HCT116 (cell line): Measurements from ENCODE around the gene MCC. TPM values are rescaled to one million over a fixed set of nuclear protein-coding genes. Genes with fewer than 3 reads are reported as not detected.

Experiments
- ATAC-seq: fragments of 200-7000 bp; cut with Tn5 transposase; 2 replicates; pipeline ENCODE4 v1.9.1; 2020; ENCODE audit warnings: mild to moderate bottlenecking, moderate library complexity
- BruUV-seq: library from RNA; stranded (reverse); fragments of 400-500 nt; replicated peaks from 2 replicates; lab custom pipeline; 2021; lab: Mats Ljungman, UMichigan
- CTCF ChIA-PET: fragments of 300-600 bp; sonication (Branson Sonifier 250); formaldehyde crosslinking; loops from one replicate; lab custom pipeline; 2021; ENCODE audit warnings: antibody characterized with exemption; lab: Charles Lee
- POLR2A ChIA-PET: fragments of 300-600, 350-600 bp; sonication (Branson Sonifier 250); formaldehyde crosslinking; loops from one replicate; lab custom pipeline; 2021; ENCODE audit warnings: antibody characterized with exemption; lab: Charles Lee
- RAD21 ChIA-PET, 2 experiments: fragments of 300-600 bp; sonication (Branson Sonifier 250); formaldehyde crosslinking; loops; one replicate each; lab custom pipeline; 2023; ENCODE audit warnings: low total read pairs in 2 of 2; ENCODE audit not compliant: uncharacterized antibody in 2 of 2, unreplicated experiment in 2 of 2, low non-redundant PET in 1 of 2; lab: Charles Lee
- DNase-seq: peaks from one replicate; pipeline ENCODE4 v3.0.0-alpha.2; 2010; ENCODE audit warnings: low read depth, low spot score
- H2AFZ ChIP-seq: fragments of 200-600 bp; shearing (Covaris generic), sonication (generic); 2 replicates; pipeline ENCODE4 v1.6.1; 2017; ENCODE audit warnings: low read depth, mixed run types, mixed read lengths, antibody characterized with exemption, low read length; ENCODE audit not compliant: poor library complexity, severe bottlenecking
- H3K27ac ChIP-seq: 2 replicates; pipeline ENCODE4 v1.5.1; 2012; ENCODE audit warnings: low read depth, low read length
- H3K27me3 ChIP-seq: fragments of 200-600 bp; sonication (generic); 2 replicates; pipeline ENCODE4 v1.6.1; 2016; ENCODE audit warnings: mixed run types, low read length, mixed read lengths; ENCODE audit not compliant: insufficient read depth
- H3K36me3 ChIP-seq, 2 experiments: fragments of 200-500 bp in 1 of 2; fragments of 200-600 bp in 1 of 2; sonication (Bioruptor generic) in 1 of 2; sonication (generic) in 1 of 2; 2 replicates each; pipeline versions ENCODE4 v1.5.1 to v1.6.1; 2014 to 2016; ENCODE audit warnings: low read length in 2 of 2, inconsistent platforms in 1 of 2, mixed read lengths in 1 of 2, mixed run types in 1 of 2; ENCODE audit not compliant: insufficient read depth in 2 of 2, control insufficient read depth in 1 of 2
- H3K4me1 ChIP-seq, 2 experiments: fragments of 200-600 bp in 1 of 2; sonication (generic) in 1 of 2; 2 replicates each; pipeline versions ENCODE4 v1.5.1 to v1.6.1; 2012 to 2017; ENCODE audit warnings: low read length in 2 of 2, inconsistent platforms in 1 of 2, mild to moderate bottlenecking in 1 of 2, mixed read lengths in 1 of 2, mixed run types in 1 of 2, moderate library complexity in 1 of 2; ENCODE audit not compliant: insufficient read depth in 2 of 2, control insufficient read depth in 1 of 2
- H3K4me2 ChIP-seq: fragments of 200-600 bp; sonication (generic); 2 replicates; pipeline ENCODE4 v1.6.1; 2017; ENCODE audit warnings: mixed run types, low read length, mixed read lengths
- H3K4me3 ChIP-seq, 2 experiments: fragments of 200-600 bp in 1 of 2; sonication (generic) in 1 of 2; replicated peaks in 1 of 2; 2 replicates each; pipeline ENCODE4 v1.5.1; 2011 to 2016; ENCODE audit warnings: low read length in 2 of 2, control low read depth in 1 of 2, low read depth in 1 of 2, mild to moderate bottlenecking in 1 of 2, mixed read lengths in 1 of 2, mixed run types in 1 of 2
- H3K79me2 ChIP-seq: fragments of 200-600 bp; sonication (generic); 2 replicates; pipeline ENCODE4 v1.6.1; 2017; ENCODE audit warnings: mild to moderate bottlenecking, mixed run types, low read length, moderate library complexity, mixed read lengths; ENCODE audit not compliant: insufficient read depth
- H3K9ac ChIP-seq: fragments of 200-600 bp; sonication (generic); 2 replicates; pipeline ENCODE4 v1.6.1; 2016; ENCODE audit warnings: low read length, mixed read lengths
- H3K9me2 ChIP-seq: fragments of 200-600 bp; sonication (generic), shearing (Covaris generic); 2 replicates; pipeline ENCODE4 v1.6.1; 2017; ENCODE audit warnings: mixed run types, mild to moderate bottlenecking, moderate library complexity; ENCODE audit not compliant: insufficient read depth
- H3K9me3 ChIP-seq, 2 experiments: fragments of 200-500 bp in 1 of 2; fragments of 200-600 bp in 1 of 2; sonication (Bioruptor generic) in 1 of 2; sonication (generic) in 1 of 2; 2 replicates each; pipeline ENCODE4 v1.6.1; 2014 to 2017; ENCODE audit warnings: low read length in 2 of 2, mixed read lengths in 2 of 2, inconsistent platforms in 1 of 2, low read depth in 1 of 2, mild to moderate bottlenecking in 1 of 2, mixed run types in 1 of 2, moderate library complexity in 1 of 2; ENCODE audit not compliant: control insufficient read depth in 1 of 2, insufficient read depth in 1 of 2
- H4K20me1 ChIP-seq: fragments of 200-600 bp; sonication (generic), shearing (Covaris generic); 2 replicates; pipeline ENCODE4 v1.6.1; 2017; ENCODE audit warnings: mixed run types, mild to moderate bottlenecking, moderate library complexity; ENCODE audit not compliant: insufficient read depth
- CBX3 ChIP-seq: IDR thresholded peaks from 2 replicates; pipeline ENCODE4 v1.6.1; 2012; ENCODE audit warnings: low read depth
- EZH2phosphoT487 ChIP-seq: fragments of 200-600 bp; IDR thresholded peaks from 2 replicates; pipeline ENCODE4 v1.6.1; 2018; ENCODE audit warnings: antibody characterized with exemption, borderline replicate concordance
- FOSL1 ChIP-seq: IDR thresholded peaks from 2 replicates; pipeline ENCODE4 v1.6.1; 2012; ENCODE audit warnings: low read depth
- JUND ChIP-seq: IDR thresholded peaks from 2 replicates; pipeline ENCODE4 v1.6.1; 2012
- POLR2AphosphoS5 ChIP-seq: IDR thresholded peaks from 2 replicates; pipeline ENCODE4 v1.6.1; 2011; ENCODE audit warnings: mild to moderate bottlenecking, low read depth, low read length, moderate library complexity
- SIN3A ChIP-seq: IDR thresholded peaks from 2 replicates; pipeline ENCODE4 v1.6.1; 2012; ENCODE audit warnings: low read depth
- SP1 ChIP-seq: IDR thresholded peaks from 2 replicates; pipeline ENCODE4 v1.6.1; 2012; ENCODE audit warnings: low read depth
- ZFX ChIP-seq: fragments of 450-650 bp; IDR thresholded peaks from 2 replicates; pipeline ENCODE4 v1.6.1; 2017
- intact Hi-C: fragments of 100-400 bp; cut with micrococcal nuclease; formaldehyde crosslinking; loops from 2 replicates; pipeline ENCODE4 v1.10.0; 2022
- total RNA-seq: library from RNA; stranded (reverse); gene quantifications from one replicate; pipeline ENCODE4 v1.2.1, GENCODE V29; 2021; ENCODE audit not compliant: unreplicated experiment
- TF ChIP-seq, protein P1 (sequence below): IDR thresholded peaks from 2 replicates; pipeline ENCODE4 v1.6.1; 2012
- TF ChIP-seq, protein P2 (sequence below): IDR thresholded peaks from 2 replicates; pipeline ENCODE4 v1.6.1; 2011; ENCODE audit warnings: mild to moderate bottlenecking, low read length, moderate library complexity; ENCODE audit not compliant: insufficient replicate concordance; ENCODE audit errors: extremely low read depth

Gene MCC
- total RNA-seq, 1 experiment from 2014 or later: 20.1 TPM

DNA sequence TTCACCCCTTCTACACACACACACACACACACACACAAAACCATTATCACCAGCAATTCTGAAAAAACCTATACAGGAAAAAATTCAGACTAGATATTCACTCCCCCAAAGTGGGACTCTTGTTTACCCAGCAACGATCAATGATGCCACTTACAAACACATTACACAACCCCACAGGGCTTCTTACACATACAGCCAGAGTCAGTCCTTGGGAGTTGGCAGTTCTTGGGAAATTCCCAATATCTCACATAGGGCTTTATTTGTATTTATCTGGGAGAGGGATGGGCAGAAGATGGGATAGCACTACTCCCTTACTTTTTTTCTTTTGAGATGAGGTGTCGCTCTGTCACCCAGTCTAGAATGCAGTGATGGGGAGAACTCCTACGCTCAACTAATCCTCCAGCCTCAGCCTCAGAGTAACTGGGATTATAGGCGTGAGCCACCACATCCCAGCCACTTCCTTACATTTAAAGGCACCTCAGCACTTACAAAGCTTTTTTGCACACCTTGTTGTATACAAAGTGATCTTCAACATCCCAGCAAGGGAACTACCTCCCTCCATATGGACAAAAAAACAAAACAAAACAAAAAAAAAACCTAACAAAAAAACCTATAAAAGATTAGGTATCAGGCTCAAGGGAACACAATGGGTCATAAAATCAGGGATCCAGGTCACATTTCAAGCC lies 221.9 kb downstream of the MCC start:
- Histone ChIP-seq H4K20me1 (no peaks in the 10 kb centered on the region), H3K9ac (no peak overlapping the region), H3K36me3 (no peaks in the 10 kb centered on the region), H3K4me2 (no peak overlapping the region), H3K27me3 (no peaks in the 10 kb centered on the region), H3K9me2 (no peaks in the 10 kb centered on the region), H3K79me2 (no peaks in the 10 kb centered on the region), H3K4me1 (no peaks in the 10 kb centered on the region), H3K27ac (no peak overlapping the region), H2AFZ (no peak overlapping the region), H3K4me3 (no peak overlapping the region), H3K9me3 (no peaks in the 10 kb centered on the region)
- DNase-seq: no peak
- intact Hi-C loops: no loop called here
- no peak for ATAC-seq
- CTCF ChIA-PET: no interaction called here
- POLR2A ChIA-PET: no interaction called here
- TF ChIP-seq SP1 (no peak), SIN3A (no peak)
- TF ChIP-seq, protein P1, sequence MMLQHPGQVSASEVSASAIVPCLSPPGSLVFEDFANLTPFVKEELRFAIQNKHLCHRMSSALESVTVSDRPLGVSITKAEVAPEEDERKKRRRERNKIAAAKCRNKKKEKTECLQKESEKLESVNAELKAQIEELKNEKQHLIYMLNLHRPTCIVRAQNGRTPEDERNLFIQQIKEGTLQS: no peak
- no TSS peak for BruUV-seq
- RAD21 ChIA-PET: no interaction called here

DNA sequence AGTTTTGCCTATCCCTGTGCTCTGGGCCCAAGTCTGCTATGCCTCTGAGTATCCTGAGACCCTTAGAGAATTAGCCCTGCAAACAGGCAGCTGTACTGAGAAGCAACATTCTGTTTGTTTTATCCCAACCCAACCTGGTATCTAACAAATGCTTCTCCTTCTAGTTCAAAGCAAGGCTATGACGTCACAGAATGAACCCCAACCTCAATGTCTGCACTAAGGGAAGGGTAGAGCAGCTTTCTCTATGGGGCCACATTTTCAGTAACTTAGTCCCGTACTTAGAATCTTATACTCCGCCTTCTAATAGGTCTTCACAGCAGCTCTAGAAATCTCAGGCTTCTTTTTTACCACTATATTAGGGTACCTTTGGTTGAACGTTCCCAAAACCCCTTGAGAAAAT lies 223.1 kb downstream of the MCC start:
- POLR2A ChIA-PET: no interaction called here
- Histone ChIP-seq H3K79me2 (no peaks in the 10 kb centered on the region), H3K4me2 (no peak overlapping the region), H3K4me3 (no peak overlapping the region), H4K20me1 (no peaks in the 10 kb centered on the region), H3K9ac (no peak overlapping the region), H3K4me1 (no peaks in the 10 kb centered on the region), H3K27me3 (no peaks in the 10 kb centered on the region), H3K36me3 (no peaks in the 10 kb centered on the region), H3K9me3 (no peaks in the 10 kb centered on the region), H3K9me2 (no peaks in the 10 kb centered on the region), H2AFZ (no peak overlapping the region), H3K27ac (no peak overlapping the region)
- intact Hi-C loops: no loop called here
- TF ChIP-seq, protein P2, sequence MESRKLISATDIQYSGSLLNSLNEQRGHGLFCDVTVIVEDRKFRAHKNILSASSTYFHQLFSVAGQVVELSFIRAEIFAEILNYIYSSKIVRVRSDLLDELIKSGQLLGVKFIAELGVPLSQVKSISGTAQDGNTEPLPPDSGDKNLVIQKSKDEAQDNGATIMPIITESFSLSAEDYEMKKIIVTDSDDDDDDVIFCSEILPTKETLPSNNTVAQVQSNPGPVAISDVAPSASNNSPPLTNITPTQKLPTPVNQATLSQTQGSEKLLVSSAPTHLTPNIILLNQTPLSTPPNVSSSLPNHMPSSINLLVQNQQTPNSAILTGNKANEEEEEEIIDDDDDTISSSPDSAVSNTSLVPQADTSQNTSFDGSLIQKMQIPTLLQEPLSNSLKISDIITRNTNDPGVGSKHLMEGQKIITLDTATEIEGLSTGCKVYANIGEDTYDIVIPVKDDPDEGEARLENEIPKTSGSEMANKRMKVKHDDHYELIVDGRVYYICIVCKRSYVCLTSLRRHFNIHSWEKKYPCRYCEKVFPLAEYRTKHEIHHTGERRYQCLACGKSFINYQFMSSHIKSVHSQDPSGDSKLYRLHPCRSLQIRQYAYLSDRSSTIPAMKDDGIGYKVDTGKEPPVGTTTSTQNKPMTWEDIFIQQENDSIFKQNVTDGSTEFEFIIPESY: no peak
- TF ChIP-seq CBX3: no peak
- no peak for TF ChIP-seq ZFX
- TF ChIP-seq EZH2phosphoT487: no peak
- no peak for TF ChIP-seq POLR2AphosphoS5
- TF ChIP-seq JUND: no peak
- TF ChIP-seq FOSL1: no peak
- ATAC-seq (no peak), DNase-seq (no peak)
- CTCF ChIA-PET: no interaction called here
- RAD21 ChIA-PET: no interaction called here
- BruUV-seq: no TSS peak
